ENCODE data around the gene SGPL1. TPM values are rescaled to one million over a fixed set of nuclear protein-coding genes. Genes with fewer than 3 reads are reported as not detected.

SGPL1 gene
- total RNA-seq, 2 donors from 2014 or later: 8.9 to 9.7 TPM

DNA sequence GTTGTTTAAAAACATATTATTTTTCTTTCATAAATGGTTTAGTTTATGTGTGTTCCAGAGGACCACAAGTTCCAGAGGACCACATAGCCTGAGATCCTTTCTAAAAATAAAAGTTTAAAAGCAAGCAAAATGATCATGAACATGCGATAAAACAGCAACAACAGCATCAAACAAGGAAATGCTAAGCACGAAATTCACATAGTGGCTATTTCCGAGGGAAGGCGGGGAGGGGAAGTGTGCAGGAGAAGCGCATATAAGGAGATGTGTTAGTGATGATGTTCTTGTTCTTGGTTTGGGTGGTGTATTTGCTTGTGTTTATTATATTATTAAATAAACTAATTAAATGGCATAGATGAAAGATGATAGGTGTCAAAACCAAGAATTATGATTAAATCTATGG lies 31.7 kb upstream of the SGPL1 start:
- Histone ChIP-seq H3K4me1 (no peaks in the 10 kb centered on the region), H3K27me3 (no peaks in the 10 kb centered on the region), H3K36me3 (no peaks in the 10 kb centered on the region), H3K27ac (no peak overlapping the region), H3K4me3 (no peak overlapping the region), H3K9me3 (peaks cover 0 to 10% of the 10 kb centered on the region in 2 donors)
- TF ChIP-seq, protein P1, sequence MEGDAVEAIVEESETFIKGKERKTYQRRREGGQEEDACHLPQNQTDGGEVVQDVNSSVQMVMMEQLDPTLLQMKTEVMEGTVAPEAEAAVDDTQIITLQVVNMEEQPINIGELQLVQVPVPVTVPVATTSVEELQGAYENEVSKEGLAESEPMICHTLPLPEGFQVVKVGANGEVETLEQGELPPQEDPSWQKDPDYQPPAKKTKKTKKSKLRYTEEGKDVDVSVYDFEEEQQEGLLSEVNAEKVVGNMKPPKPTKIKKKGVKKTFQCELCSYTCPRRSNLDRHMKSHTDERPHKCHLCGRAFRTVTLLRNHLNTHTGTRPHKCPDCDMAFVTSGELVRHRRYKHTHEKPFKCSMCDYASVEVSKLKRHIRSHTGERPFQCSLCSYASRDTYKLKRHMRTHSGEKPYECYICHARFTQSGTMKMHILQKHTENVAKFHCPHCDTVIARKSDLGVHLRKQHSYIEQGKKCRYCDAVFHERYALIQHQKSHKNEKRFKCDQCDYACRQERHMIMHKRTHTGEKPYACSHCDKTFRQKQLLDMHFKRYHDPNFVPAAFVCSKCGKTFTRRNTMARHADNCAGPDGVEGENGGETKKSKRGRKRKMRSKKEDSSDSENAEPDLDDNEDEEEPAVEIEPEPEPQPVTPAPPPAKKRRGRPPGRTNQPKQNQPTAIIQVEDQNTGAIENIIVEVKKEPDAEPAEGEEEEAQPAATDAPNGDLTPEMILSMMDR (IDR thresholded peaks at IDR 0.05): no peak
- no peak for DNase-seq (ENCODE audit: low spot score)

DNA sequence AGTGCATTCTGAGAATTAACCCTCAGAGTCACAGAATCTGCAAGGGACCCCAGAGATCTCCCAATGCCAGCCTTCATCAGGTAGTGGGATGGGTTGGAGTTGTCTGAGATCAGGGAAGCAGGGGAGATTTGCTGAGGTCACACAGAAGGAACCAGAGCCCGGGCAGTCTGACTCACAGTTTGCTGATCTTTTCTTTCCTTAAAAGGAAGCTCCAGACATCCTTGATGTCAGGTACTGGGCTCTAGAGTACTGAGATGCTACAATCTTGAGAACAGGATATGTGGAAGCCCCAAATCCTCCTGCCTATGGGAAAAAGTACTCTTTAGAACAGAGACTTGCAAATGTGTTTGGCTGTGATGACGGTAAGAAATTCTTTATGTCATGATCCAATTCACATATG lies 31.3 kb upstream of the SGPL1 start:
- H3K4me3 ChIP-seq: no peak overlapping the region
- DNase-seq (ENCODE audit: low spot score): no peak
- H3K27ac ChIP-seq: no peak overlapping the region
- H3K4me1 ChIP-seq: no peaks in the 10 kb centered on the region
- TF ChIP-seq, protein P1 (IDR thresholded peaks at IDR 0.05): no peak
- H3K27me3 ChIP-seq: no peaks in the 10 kb centered on the region
- H3K9me3 ChIP-seq: peaks cover 0 to 10% of the 10 kb centered on the region in 2 donors
- no peaks in the 10 kb centered on the region for H3K36me3 ChIP-seq

DNA sequence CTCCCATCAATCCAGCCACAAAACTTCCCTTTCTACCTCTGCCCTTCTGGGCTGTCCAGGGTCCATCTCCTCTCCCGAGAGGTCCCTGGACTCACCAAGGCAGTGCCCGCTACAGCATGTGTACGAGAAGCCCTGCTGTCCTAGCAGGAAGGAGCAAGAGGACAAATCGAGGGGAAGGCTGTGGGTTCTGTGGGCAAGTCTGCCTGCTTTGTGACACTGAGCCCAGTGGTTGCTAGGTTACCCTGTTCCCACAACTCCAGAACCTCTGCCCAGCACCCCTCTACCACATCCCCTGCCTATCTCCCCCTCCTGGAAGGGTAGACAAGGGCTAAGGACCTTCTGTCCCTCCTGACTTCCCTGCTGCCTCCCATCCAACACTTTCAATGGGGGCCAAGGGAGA lies 30.6 kb upstream of the SGPL1 start, which contains the start of gene TBATA:
Gene TBATA, minus strand, starts transcription at position 188 of the 400 bp plus-strand sequence. CDS start 1,998 bp downstream, outside the sequence.
- no peak for DNase-seq (ENCODE audit: low spot score)
- no peaks in the 10 kb centered on the region for H3K4me1 ChIP-seq
- no peaks in the 10 kb centered on the region for H3K27me3 ChIP-seq
- no peak within 1 kb of the TSS for H3K4me3 ChIP-seq
- TF ChIP-seq, protein P1 (IDR thresholded peaks at IDR 0.05): no peak
- H3K9me3 ChIP-seq: peaks cover 0 to 10% of the 10 kb centered on the region in 2 donors
- H3K27ac ChIP-seq: no peak within 1 kb of the TSS
- no peaks in the 10 kb centered on the region for H3K36me3 ChIP-seq

DNA sequence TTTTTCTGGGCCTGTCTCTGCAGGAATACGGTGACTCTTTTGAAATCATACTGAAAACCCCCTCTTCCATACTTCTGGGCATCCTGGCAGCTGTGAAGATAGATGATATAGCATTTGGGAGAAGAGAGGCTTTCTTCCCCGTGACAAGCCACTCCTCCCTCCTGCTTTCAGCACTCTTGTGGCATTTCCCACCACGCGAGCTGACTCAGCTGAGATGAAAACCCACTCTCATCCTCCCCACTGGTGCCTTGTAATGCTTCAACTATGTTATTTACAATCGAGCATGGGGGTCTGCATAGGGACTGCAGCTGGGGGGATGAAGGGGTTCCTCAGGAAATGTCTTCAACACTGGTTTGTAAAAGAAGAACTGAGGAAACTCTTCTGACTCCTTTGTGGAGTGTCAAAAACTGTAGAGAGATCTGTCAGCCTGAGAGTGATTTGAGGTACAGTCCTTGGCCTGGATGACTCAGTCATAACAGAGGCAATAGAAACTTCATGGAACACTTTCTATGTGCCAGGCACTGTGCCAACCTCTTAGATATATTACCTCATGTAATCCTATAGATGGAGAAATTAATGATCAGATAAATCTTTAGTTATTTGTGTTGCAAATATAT lies 28.8 kb upstream of the SGPL1 start:
- Histone ChIP-seq H3K4me3 (no peak overlapping the region), H3K36me3 (no peaks in the 10 kb centered on the region), H3K4me1 (no peaks in the 10 kb centered on the region), H3K27ac (no peak overlapping the region), H3K9me3 (peaks cover 0 to 10% of the 10 kb centered on the region in 2 donors), H3K27me3 (no peaks in the 10 kb centered on the region)
- DNase-seq (ENCODE audit: low spot score): no peak
- TF ChIP-seq, protein P1 (IDR thresholded peaks at IDR 0.05): no peak

DNA sequence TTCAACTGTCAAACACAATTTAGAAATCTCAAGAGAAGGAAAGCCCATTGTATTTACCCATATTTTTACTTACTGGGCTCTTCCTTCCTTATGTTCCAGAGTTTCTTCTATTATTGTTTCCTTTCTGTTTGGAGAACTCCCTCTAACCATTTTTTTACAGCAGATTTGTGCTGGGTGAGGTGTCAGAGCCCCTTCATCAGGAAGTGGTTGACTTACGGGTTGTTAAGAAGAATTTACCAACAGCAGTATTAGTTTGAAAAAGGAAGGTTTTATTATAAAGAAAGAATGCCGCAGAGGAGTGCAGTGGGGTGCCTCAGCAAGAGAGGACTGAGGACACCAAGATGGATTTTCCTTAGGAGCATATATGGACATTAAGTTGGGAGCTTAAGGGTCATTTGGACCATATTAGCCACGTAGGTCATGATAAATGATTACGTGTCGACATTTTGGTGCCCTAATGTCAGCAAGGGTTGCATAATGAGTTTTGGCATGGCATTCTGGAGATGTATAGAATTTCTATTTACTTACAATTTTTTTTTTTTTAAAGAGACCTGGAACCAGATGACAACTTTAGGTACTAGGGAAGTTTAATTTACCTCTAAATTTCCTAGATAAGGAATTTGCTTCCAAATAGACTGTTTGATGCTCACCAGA lies 24.2 kb upstream of the SGPL1 start:
- Histone ChIP-seq H3K4me3 (no peak overlapping the region), H3K4me1 (no peaks in the 10 kb centered on the region), H3K27ac (no peak overlapping the region), H3K27me3 (no peaks in the 10 kb centered on the region), H3K9me3 (peaks cover 0 to 10% of the 10 kb centered on the region in 2 donors), H3K36me3 (no peaks in the 10 kb centered on the region)
- TF ChIP-seq, protein P1 (IDR thresholded peaks at IDR 0.05): no peak
- DNase-seq (ENCODE audit: low spot score): no peak
